HCT116 (cell line): ENCODE results near the gene ACOT7. TPM values are rescaled to one million over a fixed set of nuclear protein-coding genes. Genes with fewer than 3 reads are reported as not detected.

Source experiments
- ATAC-seq: fragments of 200-7000 bp; cut with Tn5 transposase; 2 replicates; pipeline ENCODE4 v1.9.1; 2020; ENCODE audit warnings: mild to moderate bottlenecking, moderate library complexity
- BruUV-seq: library from RNA; stranded (reverse); fragments of 400-500 nt; replicated peaks from 2 replicates; lab custom pipeline; 2021; lab: Mats Ljungman, UMichigan
- CTCF ChIA-PET: fragments of 300-600 bp; sonication (Branson Sonifier 250); formaldehyde crosslinking; loops from one replicate; lab custom pipeline; 2021; ENCODE audit warnings: antibody characterized with exemption; lab: Charles Lee
- POLR2A ChIA-PET: fragments of 300-600, 350-600 bp; sonication (Branson Sonifier 250); formaldehyde crosslinking; loops from one replicate; lab custom pipeline; 2021; ENCODE audit warnings: antibody characterized with exemption; lab: Charles Lee
- RAD21 ChIA-PET, 2 experiments: fragments of 300-600 bp; sonication (Branson Sonifier 250); formaldehyde crosslinking; loops; one replicate each; lab custom pipeline; 2023; ENCODE audit warnings: low total read pairs in 2 of 2; ENCODE audit not compliant: uncharacterized antibody in 2 of 2, unreplicated experiment in 2 of 2, low non-redundant PET in 1 of 2; lab: Charles Lee
- DNase-seq: peaks from one replicate; pipeline ENCODE4 v3.0.0-alpha.2; 2010; ENCODE audit warnings: low read depth, low spot score
- H2AFZ ChIP-seq: fragments of 200-600 bp; shearing (Covaris generic), sonication (generic); 2 replicates; pipeline ENCODE4 v1.6.1; 2017; ENCODE audit warnings: low read depth, mixed run types, mixed read lengths, antibody characterized with exemption, low read length; ENCODE audit not compliant: poor library complexity, severe bottlenecking
- H3K27ac ChIP-seq: 2 replicates; pipeline ENCODE4 v1.5.1; 2012; ENCODE audit warnings: low read depth, low read length
- H3K27me3 ChIP-seq: fragments of 200-600 bp; sonication (generic); 2 replicates; pipeline ENCODE4 v1.6.1; 2016; ENCODE audit warnings: mixed run types, low read length, mixed read lengths; ENCODE audit not compliant: insufficient read depth
- H3K36me3 ChIP-seq, 2 experiments: fragments of 200-500 bp in 1 of 2; fragments of 200-600 bp in 1 of 2; sonication (Bioruptor generic) in 1 of 2; sonication (generic) in 1 of 2; 2 replicates each; pipeline versions ENCODE4 v1.5.1 to v1.6.1; 2014 to 2016; ENCODE audit warnings: low read length in 2 of 2, inconsistent platforms in 1 of 2, mixed read lengths in 1 of 2, mixed run types in 1 of 2; ENCODE audit not compliant: insufficient read depth in 2 of 2, control insufficient read depth in 1 of 2
- H3K4me1 ChIP-seq, 2 experiments: fragments of 200-600 bp in 1 of 2; sonication (generic) in 1 of 2; 2 replicates each; pipeline versions ENCODE4 v1.5.1 to v1.6.1; 2012 to 2017; ENCODE audit warnings: low read length in 2 of 2, inconsistent platforms in 1 of 2, mild to moderate bottlenecking in 1 of 2, mixed read lengths in 1 of 2, mixed run types in 1 of 2, moderate library complexity in 1 of 2; ENCODE audit not compliant: insufficient read depth in 2 of 2, control insufficient read depth in 1 of 2
- H3K4me2 ChIP-seq: fragments of 200-600 bp; sonication (generic); 2 replicates; pipeline ENCODE4 v1.6.1; 2017; ENCODE audit warnings: mixed run types, low read length, mixed read lengths
- H3K4me3 ChIP-seq, 2 experiments: fragments of 200-600 bp in 1 of 2; sonication (generic) in 1 of 2; replicated peaks in 1 of 2; 2 replicates each; pipeline ENCODE4 v1.5.1; 2011 to 2016; ENCODE audit warnings: low read length in 2 of 2, control low read depth in 1 of 2, low read depth in 1 of 2, mild to moderate bottlenecking in 1 of 2, mixed read lengths in 1 of 2, mixed run types in 1 of 2
- H3K79me2 ChIP-seq: fragments of 200-600 bp; sonication (generic); 2 replicates; pipeline ENCODE4 v1.6.1; 2017; ENCODE audit warnings: mild to moderate bottlenecking, mixed run types, low read length, moderate library complexity, mixed read lengths; ENCODE audit not compliant: insufficient read depth
- H3K9ac ChIP-seq: fragments of 200-600 bp; sonication (generic); 2 replicates; pipeline ENCODE4 v1.6.1; 2016; ENCODE audit warnings: low read length, mixed read lengths
- H3K9me2 ChIP-seq: fragments of 200-600 bp; sonication (generic), shearing (Covaris generic); 2 replicates; pipeline ENCODE4 v1.6.1; 2017; ENCODE audit warnings: mixed run types, mild to moderate bottlenecking, moderate library complexity; ENCODE audit not compliant: insufficient read depth
- H3K9me3 ChIP-seq, 2 experiments: fragments of 200-500 bp in 1 of 2; fragments of 200-600 bp in 1 of 2; sonication (Bioruptor generic) in 1 of 2; sonication (generic) in 1 of 2; 2 replicates each; pipeline ENCODE4 v1.6.1; 2014 to 2017; ENCODE audit warnings: low read length in 2 of 2, mixed read lengths in 2 of 2, inconsistent platforms in 1 of 2, low read depth in 1 of 2, mild to moderate bottlenecking in 1 of 2, mixed run types in 1 of 2, moderate library complexity in 1 of 2; ENCODE audit not compliant: control insufficient read depth in 1 of 2, insufficient read depth in 1 of 2
- H4K20me1 ChIP-seq: fragments of 200-600 bp; sonication (generic), shearing (Covaris generic); 2 replicates; pipeline ENCODE4 v1.6.1; 2017; ENCODE audit warnings: mixed run types, mild to moderate bottlenecking, moderate library complexity; ENCODE audit not compliant: insufficient read depth
- ATF3 ChIP-seq: IDR thresholded peaks from 2 replicates; pipeline ENCODE4 v1.6.1; 2012
- CBX3 ChIP-seq: IDR thresholded peaks from 2 replicates; pipeline ENCODE4 v1.6.1; 2012; ENCODE audit warnings: low read depth
- EGR1 ChIP-seq: IDR thresholded peaks from 2 replicates; pipeline ENCODE4 v1.6.1; 2012; ENCODE audit warnings: low read depth
- ELF1 ChIP-seq: IDR thresholded peaks from 2 replicates; pipeline ENCODE4 v1.6.1; 2012; ENCODE audit warnings: low read depth, borderline replicate concordance
- EZH2 ChIP-seq: fragments of 200-600 bp; sonication (generic); IDR thresholded peaks from 2 replicates; pipeline ENCODE4 v1.6.1; 2017; ENCODE audit warnings: antibody characterized with exemption, mixed run types
- EZH2phosphoT487 ChIP-seq: fragments of 200-600 bp; IDR thresholded peaks from 2 replicates; pipeline ENCODE4 v1.6.1; 2018; ENCODE audit warnings: antibody characterized with exemption, borderline replicate concordance
- FOSL1 ChIP-seq: IDR thresholded peaks from 2 replicates; pipeline ENCODE4 v1.6.1; 2012; ENCODE audit warnings: low read depth
- JUND ChIP-seq: IDR thresholded peaks from 2 replicates; pipeline ENCODE4 v1.6.1; 2012
- MAX ChIP-seq: IDR thresholded peaks from 2 replicates; pipeline ENCODE4 v1.6.1; 2012
- POLR2A ChIP-seq: IDR thresholded peaks from 2 replicates; pipeline ENCODE4 v1.7.0; 2011; ENCODE audit warnings: borderline replicate concordance; ENCODE audit not compliant: insufficient read depth, insufficient read length; ENCODE audit errors: extremely low read depth
- POLR2AphosphoS5 ChIP-seq: IDR thresholded peaks from 2 replicates; pipeline ENCODE4 v1.6.1; 2011; ENCODE audit warnings: mild to moderate bottlenecking, low read depth, low read length, moderate library complexity
- RAD21 ChIP-seq: IDR thresholded peaks from 2 replicates; pipeline ENCODE4 v1.6.1; 2012; ENCODE audit warnings: low read depth, mild to moderate bottlenecking
- REST ChIP-seq: IDR thresholded peaks from 2 replicates; pipeline ENCODE4 v1.6.1; 2012; ENCODE audit warnings: low read depth
- SIN3A ChIP-seq: IDR thresholded peaks from 2 replicates; pipeline ENCODE4 v1.6.1; 2012; ENCODE audit warnings: low read depth
- SP1 ChIP-seq: IDR thresholded peaks from 2 replicates; pipeline ENCODE4 v1.6.1; 2012; ENCODE audit warnings: low read depth
- SRF ChIP-seq: IDR thresholded peaks from 2 replicates; pipeline ENCODE4 v1.6.1; 2012; ENCODE audit warnings: low read depth
- YY1 ChIP-seq: IDR thresholded peaks from 2 replicates; pipeline ENCODE4 v1.6.1; 2011; ENCODE audit warnings: low read length, low read depth, moderate library complexity, mild to moderate bottlenecking; ENCODE audit not compliant: insufficient replicate concordance; ENCODE audit errors: extremely low read depth
- ZFX ChIP-seq: fragments of 450-650 bp; IDR thresholded peaks from 2 replicates; pipeline ENCODE4 v1.6.1; 2017
- ZNF274 ChIP-seq: fragments of 200-500 bp; sonication (Bioruptor generic); IDR thresholded peaks from 2 replicates; pipeline ENCODE4 v1.6.1; 2014; ENCODE audit warnings: mild to moderate bottlenecking, low read depth, low read length, inconsistent platforms
- intact Hi-C: fragments of 100-400 bp; cut with micrococcal nuclease; formaldehyde crosslinking; loops from 2 replicates; pipeline ENCODE4 v1.10.0; 2022
- total RNA-seq: library from RNA; stranded (reverse); gene quantifications from one replicate; pipeline ENCODE4 v1.2.1, GENCODE V29; 2021; ENCODE audit not compliant: unreplicated experiment

ACOT7 gene
- total RNA-seq, 1 experiment from 2014 or later = 162 TPM

- ChIA-PET RAD21 (no interaction called here), CTCF (no interaction called here), POLR2A (no interaction called here)
- peaks cover 0 to 9% of the 10 kb centered on the region in 2 experiments; a peak in 1 of 4 replicates for H3K4me1 ChIP-seq
- H3K27ac ChIP-seq = no peak overlapping the region
- TF ChIP-seq REST (no peak), SRF (no peak), YY1 (no peak), RAD21 (no peak), ELF1 (no peak), POLR2AphosphoS5 (no peak), ZFX (no peak), CBX3 (no peak), EGR1 (no peak), EZH2 (no peak), ATF3 (no peak), MAX (no peak), SIN3A (no peak), POLR2A (no peak), SP1 (no peak), ZNF274 (no peak), JUND (no peak), EZH2phosphoT487 (no peak), FOSL1 (no peak)
- no peaks in the 10 kb centered on the region for H3K27me3 ChIP-seq
- no peak overlapping the region for H3K4me3 ChIP-seq
- intact Hi-C loops = no loop called here
- 0 out of 4 replicates have a peak, but pooled peaks cover 0 to 2% of the 10 kb centered on the region in 2 experiments for H3K36me3 ChIP-seq
- no peaks in the 10 kb centered on the region for H3K9me3 ChIP-seq
- H3K9me2 ChIP-seq = no peaks in the 10 kb centered on the region
- no peak overlapping the region for H3K9ac ChIP-seq
- H3K79me2 ChIP-seq = no peaks in the 10 kb centered on the region
- no TSS peak for BruUV-seq
- ATAC-seq = no peak
- H4K20me1 ChIP-seq = no peaks in the 10 kb centered on the region
- no peak for DNase-seq
- H3K4me2 ChIP-seq = no peak overlapping the region
- no peak overlapping the region for H2AFZ ChIP-seq
Observed at GRCh38 chr1:6299557-6300165, 93.9 kb downstream of the ACOT7 start.
